Measurements from ENCODE around the gene C6orf58.

DNA sequence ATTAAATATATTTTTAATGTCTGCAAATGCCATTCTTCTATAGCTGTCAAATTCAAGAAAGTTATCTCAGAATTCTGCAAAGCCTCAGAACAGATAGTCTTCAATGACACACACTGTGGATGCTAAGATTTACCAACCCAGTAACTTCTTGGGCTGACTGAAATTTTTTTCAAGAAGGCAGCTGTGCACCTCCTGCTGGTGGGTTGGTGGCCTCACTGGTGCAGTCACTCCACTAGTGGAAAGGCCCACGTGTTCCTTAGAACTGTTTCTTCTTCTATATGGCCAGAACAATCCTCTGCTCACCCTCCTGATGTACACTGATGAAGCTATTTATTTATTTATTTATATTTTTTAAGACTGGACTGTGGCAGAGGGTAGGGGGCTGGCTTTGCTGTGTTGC lies 29.8 kb upstream of the C6orf58 start:
- TF ChIP-seq POLR2A (IDR thresholded peaks at IDR 0.05) (no peak), CTCF (IDR thresholded peaks at IDR 0.05 in 4 of 5, conservative IDR thresholded peaks at IDR 0.05 in 1 of 5) (no peak)
